Naive B cell (primary cell): Measurements from ENCODE around the gene ZBTB6. TPM values are rescaled to one million over a fixed set of nuclear protein-coding genes. Genes with fewer than 3 reads are reported as not detected.

Experiments used
- ATAC-seq, 2 donors: fragments of 150-1000 bp; cut with Tn5 transposase; 2 replicates each; pipeline ENCODE4 v1.10.0; 2021; ENCODE audit warnings: low read depth in 2 of 2, mild to moderate bottlenecking in 2 of 2, moderate library complexity in 2 of 2
- DNase-seq: peaks from one replicate; pipeline ENCODE4 v3.0.0; 2022
- H3K27ac Mint-ChIP-seq, 6 donors: one replicate each; pipeline ENCODE4 v1.8.0; 2020 to 2022; ENCODE audit warnings: mild to moderate bottlenecking in 6 of 6, mixed read lengths in 6 of 6, moderate library complexity in 5 of 6, inconsistent platforms in 2 of 6
- H3K27me3 Mint-ChIP-seq, 3 donors: one replicate each; pipeline ENCODE4 v1.8.0; 2021 to 2022; ENCODE audit warnings: mixed read lengths in 3 of 3, mild to moderate bottlenecking in 1 of 3
- H3K36me3 Mint-ChIP-seq, 2 donors: one replicate each; pipeline ENCODE4 v1.8.0; 2020 to 2022; ENCODE audit warnings: mixed read lengths in 2 of 2, inconsistent platforms in 1 of 2, mild to moderate bottlenecking in 1 of 2
- H3K4me1 Mint-ChIP-seq, 3 donors: one replicate each; pipeline ENCODE4 v1.8.0; 2020 to 2022; ENCODE audit warnings: mixed read lengths in 3 of 3, inconsistent platforms in 1 of 3, mild to moderate bottlenecking in 1 of 3, moderate library complexity in 1 of 3
- H3K4me3 Mint-ChIP-seq, 8 donors: one replicate each; pipeline ENCODE4 v1.8.0; 2020 to 2022; ENCODE audit warnings: mild to moderate bottlenecking in 8 of 8, mixed read lengths in 8 of 8, moderate library complexity in 8 of 8, inconsistent platforms in 2 of 8
- H3K9me3 Mint-ChIP-seq, 7 donors: one replicate each; pipeline ENCODE4 v1.8.0; 2020 to 2022; ENCODE audit warnings: mixed read lengths in 7 of 7, mild to moderate bottlenecking in 5 of 7, inconsistent platforms in 2 of 7, moderate library complexity in 1 of 7
- polyA plus RNA-seq, 6 donors: library from polyadenylated mRNA; unstranded; fragments of 300-500 nt; fragmentation: Illumina TruSeq; gene quantifications; one replicate each; pipeline ENCODE4 v1.2.3, GENCODE V29; 2021; ENCODE audit warnings: low read depth in 6 of 6

The ZBTB6 gene
- polyA plus RNA-seq, 6 donors from 2014 or later = 1.6 to 3.9 (median 2.6) TPM; not detected in 1

DNA sequence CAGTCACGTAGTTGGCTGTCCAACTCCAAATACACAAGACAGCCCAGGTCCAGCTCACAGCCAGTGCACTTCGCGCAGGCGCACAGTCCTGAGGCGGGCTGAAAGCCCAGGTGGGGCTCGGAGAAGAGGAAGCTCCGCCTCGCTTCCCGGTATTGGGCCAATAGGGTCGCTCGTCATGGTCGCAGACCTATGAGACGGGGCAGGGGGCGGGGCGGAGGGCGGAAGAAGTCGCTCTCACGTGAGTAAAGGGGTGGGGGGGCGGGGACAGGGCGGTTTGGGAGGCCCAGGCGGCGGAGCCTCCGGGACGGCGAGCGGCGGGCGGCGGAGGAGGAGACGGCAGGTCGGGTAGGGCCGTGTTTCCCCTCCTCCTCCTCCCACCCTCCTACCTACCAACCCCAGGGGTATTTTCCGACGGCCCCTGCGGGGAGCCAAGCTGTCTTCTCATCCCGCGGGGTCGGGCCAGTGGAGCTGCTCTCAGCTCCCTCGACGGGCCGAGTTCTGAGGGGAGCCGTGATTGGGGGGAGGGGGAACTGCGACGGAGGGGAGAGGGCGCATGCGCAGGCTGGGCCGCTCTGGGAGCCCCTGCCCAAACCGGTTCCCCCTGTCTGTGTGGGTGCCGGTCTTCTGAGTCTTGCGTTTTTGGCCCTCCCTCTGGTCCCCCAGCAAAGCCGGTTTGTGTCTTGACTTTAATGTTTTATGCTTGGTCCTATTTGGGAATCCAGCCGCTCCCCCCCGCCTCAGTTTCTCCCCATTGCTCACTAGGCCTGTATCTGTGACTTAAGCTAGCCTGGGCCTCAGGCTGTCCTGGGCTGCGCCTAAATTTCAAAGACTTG is 27.8 kb upstream of the ZBTB6 start, which contains the start of gene RABGAP1:
TSS of gene RABGAP1 (plus strand) at position 272 of the 833 bp plus-strand sequence. CDS start 16,040 bp downstream, outside the sequence.
- H3K9me3 Mint-ChIP-seq = no peaks in the 10 kb centered on the region
- DNase-seq = peak; percentile 94
- peak within 1 kb of the TSS; percentile 88 to 95 (median 94) for H3K4me3 Mint-ChIP-seq
- H3K4me1 Mint-ChIP-seq = peaks cover 26 to 42% (median 29%) of the 10 kb centered on the region in 3 donors
- H3K36me3 Mint-ChIP-seq = peaks cover 0 to 4% of the 10 kb centered on the region in 2 donors
- ATAC-seq = peak; percentile 93 to 94
- H3K27ac Mint-ChIP-seq = peak within 1 kb of the TSS; percentile 90 to 98 (median 96)
- no peaks in the 10 kb centered on the region for H3K27me3 Mint-ChIP-seq

GRCh38 chr9:122940454-122940748 is 27.3 kb upstream of the ZBTB6 start:
- Mint-ChIP-seq H3K27me3 (no peaks in the 10 kb centered on the region), H3K4me3 (peak overlapping the region; percentile 88 to 95 (median 94)), H3K36me3 (peaks cover 0 to 4% of the 10 kb centered on the region in 2 donors), H3K9me3 (no peaks in the 10 kb centered on the region), H3K4me1 (peaks cover 23 to 40% (median 25%) of the 10 kb centered on the region in 3 donors), H3K27ac (peak overlapping the region in 5 of 6 donors; percentile 23 to 96 (median 93))
- no peak for ATAC-seq
- DNase-seq = no peak

DNA sequence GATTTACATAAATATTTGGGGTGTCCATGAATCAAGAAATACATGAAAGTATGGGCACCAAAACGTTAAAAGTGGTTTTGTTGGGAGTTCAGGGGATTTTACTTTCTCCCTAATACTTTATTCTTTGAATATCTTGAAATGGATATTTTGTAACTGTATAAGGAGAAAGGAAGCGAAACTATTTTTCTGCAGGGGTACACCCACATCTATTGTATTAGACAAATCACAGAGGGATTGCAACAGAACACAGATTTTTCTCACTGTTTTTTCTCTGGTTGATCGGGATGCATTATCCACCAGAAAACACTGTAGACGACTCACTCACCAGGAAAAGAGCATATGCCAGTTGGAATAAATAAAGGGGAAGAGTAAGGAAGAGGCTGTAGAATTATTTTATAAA is 26.5 kb upstream of the ZBTB6 start:
- Mint-ChIP-seq H3K4me3 (peak overlapping the region in 3 of 8 donors; percentile 20 to 43 (median 36)), H3K9me3 (no peaks in the 10 kb centered on the region), H3K36me3 (peaks cover 0 to 4% of the 10 kb centered on the region in 2 donors), H3K4me1 (peaks cover 19 to 39% (median 22%) of the 10 kb centered on the region in 3 donors), H3K27ac (no peak overlapping the region), H3K27me3 (no peaks in the 10 kb centered on the region)
- no peak for DNase-seq
- ATAC-seq = no peak

DNA sequence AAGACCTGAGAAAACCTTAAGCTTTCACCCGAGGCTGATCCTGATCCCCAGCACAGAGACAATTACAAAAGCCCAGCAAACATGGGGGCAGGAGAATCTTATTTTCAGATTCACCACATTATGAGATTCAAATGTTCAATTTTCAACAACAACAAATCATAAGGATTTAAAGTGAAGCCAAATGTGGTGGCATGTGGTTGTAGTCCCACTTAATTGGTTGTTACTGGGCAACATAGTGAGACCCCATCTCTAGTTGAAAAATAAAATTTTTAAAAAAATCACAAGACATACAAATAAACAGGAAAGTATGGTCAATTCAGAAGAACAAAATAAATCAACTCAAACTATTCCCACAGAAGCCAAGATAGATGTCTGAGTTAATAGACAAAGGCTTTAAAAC is 23.8 kb upstream of the ZBTB6 start:
- H3K4me1 Mint-ChIP-seq = peaks cover 26 to 33% (median 28%) of the 10 kb centered on the region in 3 donors
- no peak overlapping the region for H3K27ac Mint-ChIP-seq
- H3K4me3 Mint-ChIP-seq = no peak overlapping the region
- H3K9me3 Mint-ChIP-seq = no peaks in the 10 kb centered on the region
- ATAC-seq (no peak), DNase-seq (no peak)
- H3K27me3 Mint-ChIP-seq = no peaks in the 10 kb centered on the region
- H3K36me3 Mint-ChIP-seq = peaks cover 0 to 4% of the 10 kb centered on the region in 2 donors

DNA sequence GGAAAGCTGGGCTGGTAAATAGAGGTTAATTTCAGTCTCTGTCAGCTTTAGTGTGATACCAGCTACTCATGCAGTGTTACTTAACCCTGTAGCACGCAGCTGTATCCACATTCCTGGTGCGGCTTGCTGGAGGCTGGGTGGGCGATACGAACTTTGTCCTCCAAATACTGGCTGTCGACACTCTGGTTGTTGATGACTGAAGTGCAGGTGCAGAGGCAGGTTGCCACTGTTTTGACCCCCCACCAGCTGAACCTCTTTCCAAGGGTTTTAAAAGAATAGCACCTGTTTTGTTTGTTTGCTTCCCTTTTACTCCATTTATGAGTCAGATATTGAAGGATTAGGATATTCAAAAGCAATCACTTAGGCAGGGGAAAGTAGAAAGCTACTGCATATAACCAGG is 23.3 kb upstream of the ZBTB6 start:
- Mint-ChIP-seq H3K27ac (no peak overlapping the region), H3K27me3 (no peaks in the 10 kb centered on the region), H3K4me1 (peaks cover 24 to 33% (median 25%) of the 10 kb centered on the region in 3 donors), H3K9me3 (no peaks in the 10 kb centered on the region), H3K36me3 (peaks cover 0 to 4% of the 10 kb centered on the region in 2 donors), H3K4me3 (peak overlapping the region in 1 of 8 donors; percentile 54)
- DNase-seq (no peak), ATAC-seq (no peak)

DNA sequence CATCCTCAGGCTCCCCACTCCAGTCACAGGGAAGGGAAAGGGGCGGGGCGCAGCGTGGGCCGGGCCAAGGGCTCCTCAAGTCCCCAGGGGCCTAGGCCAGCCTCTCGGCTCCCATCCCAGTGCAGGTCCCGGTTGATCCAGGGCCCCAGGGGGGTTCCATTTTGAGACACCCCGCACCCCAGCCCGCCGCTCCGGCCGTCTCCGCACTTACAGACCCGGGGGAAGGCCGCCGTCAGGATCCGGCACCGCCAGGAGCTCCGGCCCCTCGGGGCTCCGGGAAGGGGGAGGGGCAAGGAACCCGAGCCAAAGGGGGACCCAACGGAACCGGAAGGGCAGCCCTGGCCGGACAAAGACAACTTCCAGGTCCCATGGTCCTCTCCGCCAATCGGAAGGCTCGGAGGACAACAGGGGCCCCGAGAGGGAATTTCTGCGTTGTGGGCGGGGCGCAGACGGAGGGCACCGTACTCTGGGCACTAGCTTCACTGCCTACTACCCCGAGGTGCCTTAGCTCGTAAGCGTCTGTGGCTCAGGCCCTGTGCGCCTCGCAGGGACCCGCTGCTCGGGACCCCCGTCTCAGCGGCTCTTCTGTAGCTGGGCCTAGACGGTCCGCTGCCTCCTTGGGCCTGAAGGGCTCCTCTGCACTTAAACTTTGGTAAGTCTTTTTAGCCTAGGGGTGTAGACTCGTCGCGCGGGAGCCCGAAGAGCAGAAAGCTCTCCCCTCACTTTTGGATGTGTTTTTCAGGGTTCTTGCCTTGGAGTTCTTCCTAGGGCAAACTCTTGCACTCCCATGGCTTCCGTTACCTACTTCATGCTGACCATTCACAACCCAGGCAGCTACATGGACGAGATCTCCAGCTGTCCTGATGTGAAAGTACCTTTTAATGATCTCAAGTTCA is 18.4 kb upstream of the ZBTB6 start, which contains the start of gene ZBTB26:
TSS of gene ZBTB26 (minus strand) at position 287 of the 896 bp plus-strand sequence. CDS start 11,578 bp downstream, outside the sequence.
- Mint-ChIP-seq H3K4me1 (peaks cover 13 to 22% (median 15%) of the 10 kb centered on the region in 3 donors), H3K27ac (peak within 1 kb of the TSS in 4 of 6 donors; percentile 73 to 98 (median 92)), H3K27me3 (no peaks in the 10 kb centered on the region), H3K36me3 (no peaks in the 10 kb centered on the region), H3K4me3 (peak within 1 kb of the TSS in 2 of 8 donors; percentile 97 to 98), H3K9me3 (no peaks in the 10 kb centered on the region)
- ATAC-seq (peak; percentile 98), DNase-seq (peak; percentile 86)

GRCh38 chr9:122930541-122931225 is 17.6 kb upstream of the ZBTB6 start:
- no peaks in the 10 kb centered on the region for H3K36me3 Mint-ChIP-seq
- ATAC-seq (peak; percentile 11), DNase-seq (no peak)
- no peaks in the 10 kb centered on the region for H3K27me3 Mint-ChIP-seq
- no peaks in the 10 kb centered on the region for H3K9me3 Mint-ChIP-seq
- no peak overlapping the region for H3K27ac Mint-ChIP-seq
- no peak overlapping the region for H3K4me3 Mint-ChIP-seq
- H3K4me1 Mint-ChIP-seq = peaks cover 13 to 22% (median 15%) of the 10 kb centered on the region in 3 donors

DNA sequence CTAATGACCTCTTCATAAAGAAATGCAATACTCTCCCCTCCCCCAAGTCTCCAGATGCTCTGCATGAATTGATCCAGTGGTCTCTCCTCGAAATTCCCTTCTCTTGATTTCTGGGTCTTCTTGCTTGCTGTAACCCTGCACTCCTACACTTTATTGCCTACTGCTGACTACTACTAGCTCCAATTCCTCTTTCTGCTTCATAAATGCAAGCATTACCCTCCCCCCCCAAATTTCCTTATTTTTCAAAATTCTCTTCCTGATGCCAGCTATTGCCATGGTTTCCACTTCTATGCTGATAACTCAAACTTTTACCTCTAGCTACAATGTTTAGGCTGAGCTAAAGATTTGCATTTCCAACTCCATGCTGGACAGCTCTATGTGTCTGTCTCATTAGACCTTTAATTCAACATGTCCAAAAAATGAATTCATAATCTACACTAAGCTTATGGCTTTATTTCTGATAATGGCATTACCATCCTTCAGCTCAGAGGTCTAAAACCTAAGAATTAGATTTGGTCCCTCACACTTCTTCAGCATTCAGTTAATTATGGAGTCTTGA is 16.8 kb upstream of the ZBTB6 start:
- ATAC-seq = no peak
- H3K27ac Mint-ChIP-seq = no peak overlapping the region

DNA sequence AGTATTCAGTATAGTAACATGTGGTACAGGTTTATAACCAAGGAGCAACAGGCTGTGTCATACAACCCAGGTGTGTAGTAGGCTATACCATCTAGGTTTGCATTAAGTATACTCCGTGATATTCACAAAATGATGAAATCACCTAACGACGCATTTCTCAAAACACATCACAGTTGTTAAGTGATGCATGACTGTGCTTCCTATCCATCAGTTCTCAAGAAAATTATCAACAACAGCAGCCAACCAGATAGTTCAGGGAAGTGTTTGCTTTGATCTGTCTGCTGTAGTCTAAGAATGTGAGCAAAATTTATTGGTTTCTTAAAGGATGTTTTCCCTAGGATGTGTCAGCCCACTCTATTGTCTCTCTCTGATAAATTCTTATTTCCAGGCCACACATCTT is 10.8 kb upstream of the ZBTB6 start:
- no peak for DNase-seq
- peak; percentile 88 to 93 for ATAC-seq
- Mint-ChIP-seq H3K4me3 (no peak overlapping the region), H3K36me3 (peaks cover 5 to 7% of the 10 kb centered on the region in 2 donors), H3K4me1 (peaks cover 12 to 23% (median 14%) of the 10 kb centered on the region in 3 donors), H3K27me3 (no peaks in the 10 kb centered on the region), H3K27ac (peak overlapping the region in 4 of 6 donors; percentile 3 to 85 (median 38)), H3K9me3 (no peaks in the 10 kb centered on the region)

More for the DNA sequence above, 16.8 kb upstream of the ZBTB6 start:
- H3K27me3 Mint-ChIP-seq = no peaks in the 10 kb centered on the region
- H3K4me1 Mint-ChIP-seq = peaks cover 13 to 20% (median 15%) of the 10 kb centered on the region in 3 donors
- H3K36me3 Mint-ChIP-seq = no peaks in the 10 kb centered on the region
- DNase-seq = no peak
- no peaks in the 10 kb centered on the region for H3K9me3 Mint-ChIP-seq
- H3K4me3 Mint-ChIP-seq = no peak overlapping the region

GRCh38 chr9:122922713-122923112 is 9.6 kb upstream of the ZBTB6 start:
- Mint-ChIP-seq H3K9me3 (no peaks in the 10 kb centered on the region), H3K4me1 (peaks cover 12 to 23% (median 14%) of the 10 kb centered on the region in 3 donors), H3K36me3 (peaks cover 5 to 7% of the 10 kb centered on the region in 2 donors), H3K27me3 (no peaks in the 10 kb centered on the region), H3K4me3 (peak overlapping the region in 1 of 8 donors; percentile 16), H3K27ac (peak overlapping the region in 4 of 6 donors; percentile 5 to 83 (median 76))
- ATAC-seq (no peak), DNase-seq (no peak)

- ATAC-seq (no peak), DNase-seq (no peak)
- Mint-ChIP-seq H3K27ac (no peak overlapping the region), H3K36me3 (peaks cover 5 to 7% of the 10 kb centered on the region in 2 donors), H3K4me3 (no peak overlapping the region), H3K4me1 (peaks cover 4 to 14% (median 11%) of the 10 kb centered on the region in 3 donors), H3K27me3 (no peaks in the 10 kb centered on the region), H3K9me3 (no peaks in the 10 kb centered on the region)
Observed at GRCh38 chr9:122918310-122918709, 5.2 kb upstream of the ZBTB6 start.

DNA sequence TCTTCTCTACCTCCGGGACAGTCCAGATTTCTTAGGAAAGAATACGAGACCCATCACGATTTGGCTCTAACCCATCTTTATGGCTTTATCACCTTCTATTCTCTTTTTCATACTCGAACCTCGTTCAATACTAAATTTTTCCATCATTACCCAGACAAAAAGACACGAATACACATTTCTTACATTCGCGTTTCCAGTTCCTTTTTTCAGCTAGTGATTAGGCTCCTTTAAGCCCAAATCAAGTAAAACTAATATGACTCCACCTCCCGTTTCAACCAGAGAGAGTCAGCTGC is 506 bp downstream of the ZBTB6 start:
- peaks cover 0 to 3% (median 0%) of the 10 kb centered on the region in 7 donors for H3K9me3 Mint-ChIP-seq

More for the DNA sequence above, 506 bp downstream of the ZBTB6 start:
- no peaks in the 10 kb centered on the region for H3K27me3 Mint-ChIP-seq
- ATAC-seq (no peak), DNase-seq (no peak)
- H3K4me3 Mint-ChIP-seq = peak overlapping the region; percentile 89 to 99 (median 96)
- peak overlapping the region; percentile 93 to 98 (median 95) for H3K27ac Mint-ChIP-seq
- peaks cover 25 to 28% (median 26%) of the 10 kb centered on the region in 3 donors for H3K4me1 Mint-ChIP-seq
- H3K36me3 Mint-ChIP-seq = peaks cover 8 to 17% of the 10 kb centered on the region in 2 donors
